Natural killer cell (primary cell): ENCODE data around the gene MYO16. TPM values are rescaled to one million over a fixed set of nuclear protein-coding genes. Genes with fewer than 3 reads are reported as not detected.

ENCODE experiments used
- ATAC-seq, 3 donors: fragments of 150-1000 bp in 2 of 3; fragments of 200-7000 bp in 1 of 3; cut with Tn5 transposase; 1 replicate in 1 of 3; 2 replicates in 2 of 3; pipeline ENCODE4 v1.10.0; 2021; ENCODE audit warnings: mild to moderate bottlenecking in 2 of 3, moderate library complexity in 2 of 3
- DNase-seq, 2 donors: peaks; one replicate each; pipeline versions ENCODE4 v3.0.0 to v3.0.0-alpha.2; 2013 to 2021; ENCODE audit warnings: mixed read lengths in 1 of 2
- H3K27ac ChIP-seq: one replicate; pipeline ENCODE4 v1.5.1; 2013; ENCODE audit warnings: mild to moderate bottlenecking, low read length
- H3K27me3 ChIP-seq: one replicate; pipeline ENCODE4 v1.6.1; 2013; ENCODE audit warnings: low read length; ENCODE audit not compliant: control insufficient read depth, insufficient read depth
- H3K36me3 ChIP-seq: one replicate; pipeline ENCODE4 v1.6.1; 2013; ENCODE audit warnings: low read length; ENCODE audit not compliant: control insufficient read depth, insufficient read depth
- H3K4me1 ChIP-seq: one replicate; pipeline ENCODE4 v1.6.1; 2013; ENCODE audit warnings: low read length; ENCODE audit not compliant: control insufficient read depth, insufficient read depth
- H3K4me3 ChIP-seq: one replicate; pipeline ENCODE4 v1.5.1; 2013; ENCODE audit warnings: low read length
- H3K9me3 ChIP-seq: one replicate; pipeline ENCODE4 v1.6.1; 2013; ENCODE audit warnings: low read length; ENCODE audit not compliant: control insufficient read depth, insufficient read depth
- H3K27ac Mint-ChIP-seq, 2 donors: one replicate each; pipeline ENCODE4 v1.8.0; 2022; ENCODE audit warnings: mild to moderate bottlenecking in 2 of 2, mixed read lengths in 2 of 2, moderate library complexity in 1 of 2
- H3K27me3 Mint-ChIP-seq, 2 donors: one replicate each; pipeline ENCODE4 v1.8.0; 2022; ENCODE audit warnings: low read depth in 2 of 2, mixed read lengths in 2 of 2
- H3K36me3 Mint-ChIP-seq: one replicate; pipeline ENCODE4 v1.8.0; 2022; ENCODE audit warnings: mixed read lengths
- H3K4me1 Mint-ChIP-seq, 2 donors: one replicate each; pipeline ENCODE4 v1.8.0; 2022; ENCODE audit warnings: mixed read lengths in 2 of 2
- H3K4me3 Mint-ChIP-seq: one replicate; pipeline ENCODE4 v1.8.0; 2022; ENCODE audit warnings: mild to moderate bottlenecking, moderate library complexity, mixed read lengths
- H3K9me3 Mint-ChIP-seq, 2 donors: one replicate each; pipeline ENCODE4 v1.8.0; 2022; ENCODE audit warnings: mixed read lengths in 2 of 2
- CTCF ChIP-seq: fragments of 200-600 bp; IDR thresholded peaks from one replicate; pipeline ENCODE4 v1.8.0; 2022; ENCODE audit warnings: antibody characterized with exemption
- WGBS: methylation state at CpG from one replicate; pipeline ENCODE4 v1.1.7; 2013; ENCODE audit warnings: missing lambda C conversion rate; ENCODE audit not compliant: insufficient coverage; 5-methylcytosine and 5-hydroxymethylcytosine counted together
- intact Hi-C: fragments of 100-400 bp; cut with micrococcal nuclease; formaldehyde crosslinking; loops from one replicate; pipeline ENCODE4 v1.14.2; 2022
- total RNA-seq, 4 donors: library from RNA; stranded (reverse); fragments of 120-200 nt in 1 of 4; gene quantifications; one replicate each; pipeline versions ENCODE4 v1.2.3 to v1.2.4, GENCODE V29; 2013 to 2022

Gene MYO16
- total RNA-seq, 3 donors from 2014 or later (not counting 1 experiment from before 2014, with no cell fraction given): 0.28 TPM; not detected in 2

GRCh38 chr13:108835083-108835482, 205.7 kb downstream of the MYO16 start:
- Histone ChIP-seq H3K4me3 (no peak overlapping the region), H3K27ac (no peak overlapping the region), H3K27me3 (no peaks in the 10 kb centered on the region), H3K9me3 (no peaks in the 10 kb centered on the region), H3K36me3 (no peaks in the 10 kb centered on the region), H3K4me1 (no peaks in the 10 kb centered on the region)
- no peak for TF ChIP-seq CTCF
- Mint-ChIP-seq H3K9me3 (peaks cover 0 to 6% of the 10 kb centered on the region in 2 donors), H3K27ac (no peak overlapping the region), H3K4me1 (no peaks in the 10 kb centered on the region), H3K36me3 (no peaks in the 10 kb centered on the region), H3K4me3 (no peak overlapping the region), H3K27me3 (no peaks in the 10 kb centered on the region)
- DNase-seq: no peak
- ATAC-seq: no peak
- intact Hi-C loops: no loop called here
- 70% methylated on average over 3 of the region's 3 CpGs for WGBS

GRCh38 chr13:108850691-108851090, 221.3 kb downstream of the MYO16 start:
- H3K4me3 ChIP-seq: no peak overlapping the region
- no peak for TF ChIP-seq CTCF
- Mint-ChIP-seq H3K27ac (no peak overlapping the region), H3K36me3 (no peaks in the 10 kb centered on the region), H3K4me1 (no peaks in the 10 kb centered on the region), H3K4me3 (no peak overlapping the region), H3K27me3 (peaks cover 0 to 3% of the 10 kb centered on the region in 2 donors), H3K9me3 (peaks cover 3% of the 10 kb centered on the region in 2 donors)
- H3K36me3 ChIP-seq: no peaks in the 10 kb centered on the region
- H3K4me1 ChIP-seq: no peaks in the 10 kb centered on the region
- no peaks in the 10 kb centered on the region for H3K9me3 ChIP-seq
- ATAC-seq (no peak), DNase-seq (no peak)
- no peaks in the 10 kb centered on the region for H3K27me3 ChIP-seq
- WGBS: 53% methylated on average over 3 of the region's 4 CpGs
- no peak overlapping the region for H3K27ac ChIP-seq
- intact Hi-C loops: no loop called here

- peaks cover 0 to 4% of the 10 kb centered on the region in 2 donors for H3K27me3 Mint-ChIP-seq
- no peaks in the 10 kb centered on the region for H3K4me1 Mint-ChIP-seq
- no peak for DNase-seq
- Histone ChIP-seq H3K4me3 (no peak overlapping the region), H3K36me3 (no peaks in the 10 kb centered on the region), H3K9me3 (no peaks in the 10 kb centered on the region), H3K27me3 (no peaks in the 10 kb centered on the region), H3K27ac (no peak overlapping the region), H3K4me1 (no peaks in the 10 kb centered on the region)
- ATAC-seq: no peak
- peaks cover 3 to 4% of the 10 kb centered on the region in 2 donors for H3K9me3 Mint-ChIP-seq
- 57% methylated on average over 4 of the region's 4 CpGs for WGBS
- intact Hi-C loops: no loop called here
- no peak overlapping the region for H3K27ac Mint-ChIP-seq
- H3K36me3 Mint-ChIP-seq: no peaks in the 10 kb centered on the region
- no peak for TF ChIP-seq CTCF
- no peak overlapping the region for H3K4me3 Mint-ChIP-seq
Observed at GRCh38 chr13:108851660-108852059, 222.2 kb downstream of the MYO16 start.

- ATAC-seq (no peak), DNase-seq (no peak)
- Histone ChIP-seq H3K4me1 (no peaks in the 10 kb centered on the region), H3K4me3 (no peak overlapping the region), H3K36me3 (no peaks in the 10 kb centered on the region), H3K27ac (no peak overlapping the region), H3K27me3 (no peaks in the 10 kb centered on the region), H3K9me3 (no peaks in the 10 kb centered on the region)
- Mint-ChIP-seq H3K4me1 (no peaks in the 10 kb centered on the region), H3K27me3 (peaks cover 0 to 8% of the 10 kb centered on the region in 2 donors), H3K36me3 (no peaks in the 10 kb centered on the region), H3K27ac (no peak overlapping the region), H3K4me3 (no peak overlapping the region), H3K9me3 (peaks cover 6 to 8% of the 10 kb centered on the region in 2 donors)
- intact Hi-C loops: no loop called here
- WGBS: 93% methylated on average over 10 of the region's 10 CpGs
- no peak for TF ChIP-seq CTCF
Observed at GRCh38 chr13:108853031-108853430, 223.6 kb downstream of the MYO16 start.
